GM23338 (cell line): ENCODE results near the gene MAD1L1. TPM values are rescaled to one million over a fixed set of nuclear protein-coding genes. Genes with fewer than 3 reads are reported as not detected.

ENCODE experiments used
- ATAC-seq: fragments of 200-7000 bp; cut with Tn5 transposase; 3 replicates; pipeline ENCODE4 v1.9.1; 2020
- DNase-seq: peaks from one replicate; pipeline ENCODE4 v3.0.0-alpha.2; 2015; ENCODE audit warnings: low spot score
- H2AFZ ChIP-seq: fragments of 200-600 bp; sonication (generic); 2 replicates; pipeline ENCODE4 v1.8.0; 2016; ENCODE audit warnings: antibody characterized with exemption, mild to moderate bottlenecking, moderate library complexity
- H3F3A ChIP-seq: fragments of 200-600 bp; sonication (generic); replicated peaks from 2 replicates; pipeline ENCODE4 v1.8.0; 2017; ENCODE audit warnings: antibody characterized with exemption, mixed run types, low read depth
- H3K27ac ChIP-seq: fragments of 200-600 bp; sonication (generic); 2 replicates; pipeline ENCODE4 v1.6.1; 2016; ENCODE audit warnings: low read depth
- H3K27me3 ChIP-seq: fragments of 200-600 bp; sonication (generic); 2 replicates; pipeline ENCODE4 v1.8.0; 2016; ENCODE audit warnings: mild to moderate bottlenecking, mixed run types, moderate library complexity; ENCODE audit not compliant: insufficient read depth
- H3K36me3 ChIP-seq: fragments of 200-600 bp; sonication (generic); 2 replicates; pipeline ENCODE4 v1.8.0; 2016; ENCODE audit warnings: mild to moderate bottlenecking; ENCODE audit not compliant: insufficient read depth
- H3K4me1 ChIP-seq: fragments of 200-600 bp; sonication (generic); 2 replicates; pipeline ENCODE4 v1.8.0; 2016; ENCODE audit warnings: mild to moderate bottlenecking, moderate library complexity; ENCODE audit not compliant: insufficient read depth
- H3K4me2 ChIP-seq: fragments of 200-600 bp; sonication (generic); 2 replicates; pipeline ENCODE4 v1.7.1; 2017; ENCODE audit warnings: mixed run types
- H3K4me3 ChIP-seq: fragments of 200-600 bp; sonication (generic); 2 replicates; pipeline ENCODE4 v1.6.1; 2016; ENCODE audit warnings: mixed run types
- H3K79me2 ChIP-seq: fragments of 200-600 bp; sonication (generic); replicated peaks from 2 replicates; pipeline ENCODE4 v1.8.0; 2017; ENCODE audit warnings: mild to moderate bottlenecking; ENCODE audit not compliant: insufficient read depth
- H3K9me2 ChIP-seq: fragments of 200-600 bp; sonication (generic); 2 replicates; pipeline ENCODE4 v1.8.0; 2017; ENCODE audit not compliant: insufficient read depth
- H4K20me1 ChIP-seq: fragments of 200-600 bp; sonication (generic); replicated peaks from 2 replicates; pipeline ENCODE4 v1.8.0; 2017; ENCODE audit warnings: mild to moderate bottlenecking; ENCODE audit not compliant: insufficient read depth
- H3K27ac Mint-ChIP-seq: 2 replicates; pipeline ENCODE4 v1.8.0; 2020; ENCODE audit warnings: inconsistent platforms, mild to moderate bottlenecking, moderate library complexity, mixed read lengths
- H3K27me3 Mint-ChIP-seq: 3 replicates; pipeline ENCODE4 v1.8.0; 2022; ENCODE audit warnings: low read depth, mild to moderate bottlenecking, moderate library complexity, mixed read lengths, inconsistent platforms; ENCODE audit not compliant: insufficient read depth, poor library complexity
- H3K36me3 Mint-ChIP-seq: 3 replicates; pipeline ENCODE4 v1.8.0; 2021; ENCODE audit warnings: low read depth, mild to moderate bottlenecking, inconsistent platforms, moderate library complexity, mixed read lengths
- H3K4me1 Mint-ChIP-seq: 3 replicates; pipeline ENCODE4 v1.8.0; 2020; ENCODE audit warnings: mild to moderate bottlenecking, inconsistent platforms, mixed read lengths
- H3K4me3 Mint-ChIP-seq: 3 replicates; pipeline ENCODE4 v1.8.0; 2021; ENCODE audit warnings: moderate library complexity, mild to moderate bottlenecking, inconsistent platforms, mixed read lengths
- H3K9me3 Mint-ChIP-seq: 3 replicates; pipeline ENCODE4 v1.8.0; 2020; ENCODE audit warnings: moderate library complexity, mild to moderate bottlenecking, inconsistent platforms, mixed read lengths
- CREB1 ChIP-seq: fragments of 250-450 bp; sonication (Bioruptor Pico); IDR thresholded peaks from 2 replicates; pipeline ENCODE4 v1.5.0; 2020; ENCODE audit warnings: low read depth, mild to moderate bottlenecking, moderate library complexity
- EZH2 ChIP-seq: fragments of 200-600 bp; sonication (generic); IDR thresholded peaks from one replicate; pipeline ENCODE4 v1.8.0; 2017; ENCODE audit warnings: antibody characterized with exemption, mild to moderate bottlenecking, low read depth; ENCODE audit not compliant: unreplicated experiment
- EZH2phosphoT487 ChIP-seq: fragments of 200-600 bp; sonication (generic); IDR thresholded peaks from one replicate; pipeline ENCODE4 v1.8.1; 2018; ENCODE audit warnings: antibody characterized with exemption; ENCODE audit not compliant: unreplicated experiment
- NANOG ChIP-seq: IDR thresholded peaks from 2 replicates; pipeline ENCODE4 v1.6.1; 2016; ENCODE audit warnings: antibody characterized with exemption, borderline replicate concordance
- POLR2AphosphoS5 ChIP-seq: IDR thresholded peaks from 2 replicates; pipeline ENCODE4 v1.6.1; 2016; ENCODE audit warnings: antibody characterized with exemption, low read depth
- ZNF114 ChIP-seq: fragments of 250-450 bp; sonication (Bioruptor Pico); IDR thresholded peaks from 2 replicates; pipeline ENCODE4 v1.5.0; 2020; ENCODE audit warnings: mild to moderate bottlenecking, moderate library complexity
- ZNF331 ChIP-seq: fragments of 250-450 bp; sonication (Bioruptor Pico); IDR thresholded peaks from 2 replicates; pipeline ENCODE4 v1.5.0; 2020; ENCODE audit warnings: low read depth, mild to moderate bottlenecking, moderate library complexity
- polyA plus RNA-seq: library from polyadenylated mRNA; unstranded; fragments of >200 nt; fragmentation: Nextera tagmentation; extraction: Ambion mirVana; gene quantifications from 2 replicates; pipeline ENCODE4 v1.2.1, GENCODE V29; 2016
- total RNA-seq: library from RNA; depleted of rRNA; stranded (reverse); fragments of >200 nt; shearing (Covaris generic); gene quantifications from 2 replicates; pipeline ENCODE4 v1.2.3, GENCODE V29; 2014
- TF ChIP-seq, protein P1 (sequence below): fragments of 250-450 bp; sonication (Bioruptor Pico); IDR thresholded peaks from 2 replicates; pipeline ENCODE4 v1.5.0; 2020; ENCODE audit warnings: mild to moderate bottlenecking, moderate library complexity
- TF ChIP-seq, protein P2 (sequence below): IDR thresholded peaks from one replicate; pipeline ENCODE4 v1.6.1; 2018; ENCODE audit warnings: antibody characterized with exemption; ENCODE audit not compliant: unreplicated experiment
- TF ChIP-seq, protein P3 (sequence below): IDR thresholded peaks from 2 replicates; pipeline ENCODE4 v1.6.1; 2016; ENCODE audit warnings: antibody characterized with exemption

MAD1L1 gene
- total and polyA plus RNA-seq, 2 experiments from 2014 or later: 40.3 to 59.3 TPM

DNA sequence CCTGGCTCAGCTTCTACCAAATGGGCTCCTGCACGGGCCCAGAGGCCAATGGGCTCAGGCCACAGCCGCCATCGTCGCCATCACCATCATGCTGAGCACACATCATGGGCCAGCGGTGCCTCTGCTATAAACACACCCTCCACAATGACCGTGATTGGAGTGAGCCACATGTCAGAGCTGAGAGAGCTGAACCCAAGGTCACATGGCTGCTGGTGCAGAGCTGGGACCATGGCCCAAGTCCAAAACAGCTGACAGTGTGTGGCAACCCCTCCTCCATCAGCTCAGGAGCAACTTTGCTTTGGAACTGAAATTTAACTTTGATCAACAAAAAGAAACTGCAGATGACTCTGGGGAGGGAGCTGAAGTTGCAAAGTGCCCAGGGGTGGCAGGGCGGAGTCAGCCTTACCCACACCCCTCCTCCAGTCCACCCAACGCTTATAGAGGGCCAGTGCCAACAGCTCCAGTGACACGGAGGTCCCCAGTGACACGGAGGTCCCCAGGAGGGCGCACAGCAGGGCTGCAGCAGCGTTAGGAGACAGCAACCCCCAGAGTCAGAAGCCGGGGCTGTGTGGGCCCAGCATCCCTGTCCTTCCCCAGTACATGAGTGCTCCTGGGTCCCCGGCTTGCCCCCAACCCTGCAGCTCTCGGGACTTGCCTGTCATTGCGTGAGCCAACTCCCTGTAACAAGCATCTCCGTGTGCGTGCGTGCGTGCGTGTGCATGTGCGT, 313.0 kb downstream of the MAD1L1 start:
- H3K36me3 Mint-ChIP-seq: no peaks in the 10 kb centered on the region
- no peaks in the 10 kb centered on the region for H3F3A ChIP-seq
- ATAC-seq (no peak; the same call in 2 of the 3 replicates), DNase-seq (no peak)
- no peak for TF ChIP-seq ZNF331 (CRISPR knock-in tag)
- TF ChIP-seq POLR2AphosphoS5: no peak
- TF ChIP-seq, protein P1, sequence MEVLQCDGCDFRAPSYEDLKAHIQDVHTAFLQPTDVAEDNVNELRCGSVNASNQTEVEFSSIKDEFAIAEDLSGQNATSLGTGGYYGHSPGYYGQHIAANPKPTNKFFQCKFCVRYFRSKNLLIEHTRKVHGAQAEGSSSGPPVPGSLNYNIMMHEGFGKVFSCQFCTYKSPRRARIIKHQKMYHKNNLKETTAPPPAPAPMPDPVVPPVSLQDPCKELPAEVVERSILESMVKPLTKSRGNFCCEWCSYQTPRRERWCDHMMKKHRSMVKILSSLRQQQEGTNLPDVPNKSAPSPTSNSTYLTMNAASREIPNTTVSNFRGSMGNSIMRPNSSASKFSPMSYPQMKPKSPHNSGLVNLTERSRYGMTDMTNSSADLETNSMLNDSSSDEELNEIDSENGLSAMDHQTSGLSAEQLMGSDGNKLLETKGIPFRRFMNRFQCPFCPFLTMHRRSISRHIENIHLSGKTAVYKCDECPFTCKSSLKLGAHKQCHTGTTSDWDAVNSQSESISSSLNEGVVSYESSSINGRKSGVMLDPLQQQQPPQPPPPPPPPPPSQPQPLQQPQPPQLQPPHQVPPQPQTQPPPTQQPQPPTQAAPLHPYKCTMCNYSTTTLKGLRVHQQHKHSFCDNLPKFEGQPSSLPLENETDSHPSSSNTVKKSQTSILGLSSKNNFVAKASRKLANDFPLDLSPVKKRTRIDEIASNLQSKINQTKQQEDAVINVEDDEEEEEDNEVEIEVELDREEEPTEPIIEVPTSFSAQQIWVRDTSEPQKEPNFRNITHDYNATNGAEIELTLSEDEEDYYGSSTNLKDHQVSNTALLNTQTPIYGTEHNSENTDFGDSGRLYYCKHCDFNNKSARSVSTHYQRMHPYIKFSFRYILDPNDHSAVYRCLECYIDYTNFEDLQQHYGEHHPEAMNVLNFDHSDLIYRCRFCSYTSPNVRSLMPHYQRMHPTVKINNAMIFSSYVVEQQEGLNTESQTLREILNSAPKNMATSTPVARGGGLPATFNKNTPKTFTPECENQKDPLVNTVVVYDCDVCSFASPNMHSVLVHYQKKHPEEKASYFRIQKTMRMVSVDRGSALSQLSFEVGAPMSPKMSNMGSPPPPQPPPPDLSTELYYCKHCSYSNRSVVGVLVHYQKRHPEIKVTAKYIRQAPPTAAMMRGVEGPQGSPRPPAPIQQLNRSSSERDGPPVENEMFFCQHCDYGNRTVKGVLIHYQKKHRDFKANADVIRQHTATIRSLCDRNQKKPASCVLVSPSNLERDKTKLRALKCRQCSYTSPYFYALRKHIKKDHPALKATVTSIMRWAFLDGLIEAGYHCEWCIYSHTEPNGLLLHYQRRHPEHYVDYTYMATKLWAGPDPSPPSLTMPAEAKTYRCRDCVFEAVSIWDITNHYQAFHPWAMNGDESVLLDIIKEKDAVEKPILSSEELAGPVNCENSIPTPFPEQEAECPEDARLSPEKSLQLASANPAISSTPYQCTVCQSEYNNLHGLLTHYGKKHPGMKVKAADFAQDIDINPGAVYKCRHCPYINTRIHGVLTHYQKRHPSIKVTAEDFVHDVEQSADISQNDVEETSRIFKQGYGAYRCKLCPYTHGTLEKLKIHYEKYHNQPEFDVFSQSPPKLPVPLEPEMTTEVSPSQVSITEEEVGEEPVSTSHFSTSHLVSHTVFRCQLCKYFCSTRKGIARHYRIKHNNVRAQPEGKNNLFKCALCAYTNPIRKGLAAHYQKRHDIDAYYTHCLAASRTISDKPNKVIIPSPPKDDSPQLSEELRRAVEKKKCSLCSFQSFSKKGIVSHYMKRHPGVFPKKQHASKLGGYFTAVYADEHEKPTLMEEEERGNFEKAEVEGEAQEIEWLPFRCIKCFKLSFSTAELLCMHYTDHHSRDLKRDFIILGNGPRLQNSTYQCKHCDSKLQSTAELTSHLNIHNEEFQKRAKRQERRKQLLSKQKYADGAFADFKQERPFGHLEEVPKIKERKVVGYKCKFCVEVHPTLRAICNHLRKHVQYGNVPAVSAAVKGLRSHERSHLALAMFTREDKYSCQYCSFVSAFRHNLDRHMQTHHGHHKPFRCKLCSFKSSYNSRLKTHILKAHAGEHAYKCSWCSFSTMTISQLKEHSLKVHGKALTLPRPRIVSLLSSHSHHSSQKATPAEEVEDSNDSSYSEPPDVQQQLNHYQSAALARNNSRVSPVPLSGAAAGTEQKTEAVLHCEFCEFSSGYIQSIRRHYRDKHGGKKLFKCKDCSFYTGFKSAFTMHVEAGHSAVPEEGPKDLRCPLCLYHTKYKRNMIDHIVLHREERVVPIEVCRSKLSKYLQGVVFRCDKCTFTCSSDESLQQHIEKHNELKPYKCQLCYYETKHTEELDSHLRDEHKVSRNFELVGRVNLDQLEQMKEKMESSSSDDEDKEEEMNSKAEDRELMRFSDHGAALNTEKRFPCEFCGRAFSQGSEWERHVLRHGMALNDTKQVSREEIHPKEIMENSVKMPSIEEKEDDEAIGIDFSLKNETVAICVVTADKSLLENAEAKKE (CRISPR knock-in tag): no peak
- no peak for TF ChIP-seq NANOG
- no peak for TF ChIP-seq CREB1 (CRISPR knock-in tag)
- no peak for TF ChIP-seq EZH2phosphoT487
- no peak for TF ChIP-seq ZNF114
- TF ChIP-seq, protein P2, sequence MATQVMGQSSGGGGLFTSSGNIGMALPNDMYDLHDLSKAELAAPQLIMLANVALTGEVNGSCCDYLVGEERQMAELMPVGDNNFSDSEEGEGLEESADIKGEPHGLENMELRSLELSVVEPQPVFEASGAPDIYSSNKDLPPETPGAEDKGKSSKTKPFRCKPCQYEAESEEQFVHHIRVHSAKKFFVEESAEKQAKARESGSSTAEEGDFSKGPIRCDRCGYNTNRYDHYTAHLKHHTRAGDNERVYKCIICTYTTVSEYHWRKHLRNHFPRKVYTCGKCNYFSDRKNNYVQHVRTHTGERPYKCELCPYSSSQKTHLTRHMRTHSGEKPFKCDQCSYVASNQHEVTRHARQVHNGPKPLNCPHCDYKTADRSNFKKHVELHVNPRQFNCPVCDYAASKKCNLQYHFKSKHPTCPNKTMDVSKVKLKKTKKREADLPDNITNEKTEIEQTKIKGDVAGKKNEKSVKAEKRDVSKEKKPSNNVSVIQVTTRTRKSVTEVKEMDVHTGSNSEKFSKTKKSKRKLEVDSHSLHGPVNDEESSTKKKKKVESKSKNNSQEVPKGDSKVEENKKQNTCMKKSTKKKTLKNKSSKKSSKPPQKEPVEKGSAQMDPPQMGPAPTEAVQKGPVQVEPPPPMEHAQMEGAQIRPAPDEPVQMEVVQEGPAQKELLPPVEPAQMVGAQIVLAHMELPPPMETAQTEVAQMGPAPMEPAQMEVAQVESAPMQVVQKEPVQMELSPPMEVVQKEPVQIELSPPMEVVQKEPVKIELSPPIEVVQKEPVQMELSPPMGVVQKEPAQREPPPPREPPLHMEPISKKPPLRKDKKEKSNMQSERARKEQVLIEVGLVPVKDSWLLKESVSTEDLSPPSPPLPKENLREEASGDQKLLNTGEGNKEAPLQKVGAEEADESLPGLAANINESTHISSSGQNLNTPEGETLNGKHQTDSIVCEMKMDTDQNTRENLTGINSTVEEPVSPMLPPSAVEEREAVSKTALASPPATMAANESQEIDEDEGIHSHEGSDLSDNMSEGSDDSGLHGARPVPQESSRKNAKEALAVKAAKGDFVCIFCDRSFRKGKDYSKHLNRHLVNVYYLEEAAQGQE: no peak
- no peak for TF ChIP-seq EZH2
- TF ChIP-seq, protein P3, sequence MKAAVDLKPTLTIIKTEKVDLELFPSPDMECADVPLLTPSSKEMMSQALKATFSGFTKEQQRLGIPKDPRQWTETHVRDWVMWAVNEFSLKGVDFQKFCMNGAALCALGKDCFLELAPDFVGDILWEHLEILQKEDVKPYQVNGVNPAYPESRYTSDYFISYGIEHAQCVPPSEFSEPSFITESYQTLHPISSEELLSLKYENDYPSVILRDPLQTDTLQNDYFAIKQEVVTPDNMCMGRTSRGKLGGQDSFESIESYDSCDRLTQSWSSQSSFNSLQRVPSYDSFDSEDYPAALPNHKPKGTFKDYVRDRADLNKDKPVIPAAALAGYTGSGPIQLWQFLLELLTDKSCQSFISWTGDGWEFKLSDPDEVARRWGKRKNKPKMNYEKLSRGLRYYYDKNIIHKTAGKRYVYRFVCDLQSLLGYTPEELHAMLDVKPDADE: no peak
- no peaks in the 10 kb centered on the region; the same call in 2 of the 3 replicates for H3K9me3 Mint-ChIP-seq
- H3K4me2 ChIP-seq: no peak overlapping the region
- H3K27me3 Mint-ChIP-seq: peaks cover 4% of the 10 kb centered on the region
- no peaks in the 10 kb centered on the region; the same call in 2 of the 3 replicates for H3K4me1 Mint-ChIP-seq
- H3K27ac Mint-ChIP-seq: peak overlapping the region; percentile 86
- no peaks in the 10 kb centered on the region for H3K27me3 ChIP-seq
- no peaks in the 10 kb centered on the region for H3K4me1 ChIP-seq
- H2AFZ ChIP-seq: no peak overlapping the region
- no peaks in the 10 kb centered on the region for H3K79me2 ChIP-seq
- H3K27ac ChIP-seq: no peak overlapping the region
- no peak overlapping the region for H3K4me3 ChIP-seq
- H3K36me3 ChIP-seq: no peaks in the 10 kb centered on the region
- no peak overlapping the region for H3K4me3 Mint-ChIP-seq
- H3K9me2 ChIP-seq: no peaks in the 10 kb centered on the region
- peaks cover 5% of the 10 kb centered on the region; the same call in 1 of the 2 replicates for H4K20me1 ChIP-seq
